ENCODE measurements around the gene ARTN.
A peak's percentile ranks its signal among the peaks of the same experiment; 100 is the strongest.

ARTN gene

DNA sequence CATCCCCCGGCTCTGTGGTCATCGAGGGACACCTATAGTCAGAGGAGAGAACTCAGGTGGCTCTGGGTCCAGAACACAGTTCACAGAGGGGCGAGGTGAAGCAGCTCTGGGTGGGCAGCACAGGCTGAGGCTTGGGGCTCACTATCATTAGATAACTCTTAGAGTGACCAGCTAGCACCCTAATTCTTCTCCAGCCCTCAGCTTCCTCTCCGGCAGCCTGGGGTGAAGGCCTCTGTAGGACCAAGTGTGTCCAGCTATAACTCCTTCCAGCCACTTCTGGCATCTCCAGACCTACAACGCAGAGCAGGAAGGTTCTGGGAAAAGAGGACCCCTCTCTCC lies 1.4 kb downstream of the ARTN start:
- TF ChIP-seq, protein P1, sequence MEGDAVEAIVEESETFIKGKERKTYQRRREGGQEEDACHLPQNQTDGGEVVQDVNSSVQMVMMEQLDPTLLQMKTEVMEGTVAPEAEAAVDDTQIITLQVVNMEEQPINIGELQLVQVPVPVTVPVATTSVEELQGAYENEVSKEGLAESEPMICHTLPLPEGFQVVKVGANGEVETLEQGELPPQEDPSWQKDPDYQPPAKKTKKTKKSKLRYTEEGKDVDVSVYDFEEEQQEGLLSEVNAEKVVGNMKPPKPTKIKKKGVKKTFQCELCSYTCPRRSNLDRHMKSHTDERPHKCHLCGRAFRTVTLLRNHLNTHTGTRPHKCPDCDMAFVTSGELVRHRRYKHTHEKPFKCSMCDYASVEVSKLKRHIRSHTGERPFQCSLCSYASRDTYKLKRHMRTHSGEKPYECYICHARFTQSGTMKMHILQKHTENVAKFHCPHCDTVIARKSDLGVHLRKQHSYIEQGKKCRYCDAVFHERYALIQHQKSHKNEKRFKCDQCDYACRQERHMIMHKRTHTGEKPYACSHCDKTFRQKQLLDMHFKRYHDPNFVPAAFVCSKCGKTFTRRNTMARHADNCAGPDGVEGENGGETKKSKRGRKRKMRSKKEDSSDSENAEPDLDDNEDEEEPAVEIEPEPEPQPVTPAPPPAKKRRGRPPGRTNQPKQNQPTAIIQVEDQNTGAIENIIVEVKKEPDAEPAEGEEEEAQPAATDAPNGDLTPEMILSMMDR (IDR thresholded peaks at IDR 0.05): peak; percentile 3
- peaks cover 70% of the 10 kb centered on the region for H3K27me3 Mint-ChIP-seq (ENCODE audit: low read depth, poor library complexity)
- peaks cover 16% of the 10 kb centered on the region for H3K4me1 Mint-ChIP-seq
- no peaks in the 10 kb centered on the region for H3K36me3 Mint-ChIP-seq (ENCODE audit: low read depth)
- no peaks in the 10 kb centered on the region for H3K9me3 Mint-ChIP-seq
- DNase-seq: no peak
- H3K4me3 Mint-ChIP-seq: peak overlapping the region; percentile 58
- no peak overlapping the region for H3K27ac Mint-ChIP-seq

DNA sequence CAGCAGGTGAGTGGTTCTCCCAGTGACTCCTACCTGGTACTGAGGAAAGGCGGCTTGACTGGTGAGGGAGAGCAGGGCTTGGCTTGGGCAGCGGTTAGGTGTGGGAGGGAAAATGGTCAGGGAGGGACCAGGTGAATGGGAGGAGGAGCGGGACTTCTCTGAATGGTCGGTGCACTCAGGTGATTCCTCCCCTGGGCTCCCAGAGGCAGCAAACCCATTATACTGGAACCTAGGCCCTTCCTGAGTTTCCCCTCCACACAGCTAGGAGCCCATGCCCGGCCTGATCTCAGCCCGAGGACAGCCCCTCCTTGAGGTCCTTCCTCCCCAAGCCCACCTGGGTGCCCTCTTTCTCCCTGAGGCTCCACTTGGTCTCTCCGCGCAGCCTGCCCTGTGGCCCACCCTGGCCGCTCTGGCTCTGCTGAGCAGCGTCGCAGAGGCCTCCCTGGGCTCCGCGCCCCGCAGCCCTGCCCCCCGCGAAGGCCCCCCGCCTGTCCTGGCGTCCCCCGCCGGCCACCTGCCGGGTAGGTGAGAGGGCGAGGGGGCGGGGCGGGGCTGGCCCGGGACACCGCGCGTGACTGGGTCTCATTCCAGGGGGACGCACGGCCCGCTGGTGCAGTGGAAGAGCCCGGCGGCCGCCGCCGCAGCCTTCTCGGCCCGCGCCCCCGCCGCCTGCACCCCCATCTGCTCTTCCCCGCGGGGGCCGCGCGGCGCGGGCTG lies 2.3 kb downstream of the ARTN start:
- peaks cover 74% of the 10 kb centered on the region for H3K27me3 Mint-ChIP-seq (ENCODE audit: low read depth, poor library complexity)
- peak; percentile 63 for DNase-seq
- TF ChIP-seq, protein P1 (IDR thresholded peaks at IDR 0.05): no peak
- no peak overlapping the region for H3K27ac Mint-ChIP-seq
- no peaks in the 10 kb centered on the region for H3K36me3 Mint-ChIP-seq (ENCODE audit: low read depth)
- H3K4me1 Mint-ChIP-seq: peaks cover 16% of the 10 kb centered on the region
- peak overlapping the region; percentile 58 for H3K4me3 Mint-ChIP-seq
- no peaks in the 10 kb centered on the region for H3K9me3 Mint-ChIP-seq

DNA sequence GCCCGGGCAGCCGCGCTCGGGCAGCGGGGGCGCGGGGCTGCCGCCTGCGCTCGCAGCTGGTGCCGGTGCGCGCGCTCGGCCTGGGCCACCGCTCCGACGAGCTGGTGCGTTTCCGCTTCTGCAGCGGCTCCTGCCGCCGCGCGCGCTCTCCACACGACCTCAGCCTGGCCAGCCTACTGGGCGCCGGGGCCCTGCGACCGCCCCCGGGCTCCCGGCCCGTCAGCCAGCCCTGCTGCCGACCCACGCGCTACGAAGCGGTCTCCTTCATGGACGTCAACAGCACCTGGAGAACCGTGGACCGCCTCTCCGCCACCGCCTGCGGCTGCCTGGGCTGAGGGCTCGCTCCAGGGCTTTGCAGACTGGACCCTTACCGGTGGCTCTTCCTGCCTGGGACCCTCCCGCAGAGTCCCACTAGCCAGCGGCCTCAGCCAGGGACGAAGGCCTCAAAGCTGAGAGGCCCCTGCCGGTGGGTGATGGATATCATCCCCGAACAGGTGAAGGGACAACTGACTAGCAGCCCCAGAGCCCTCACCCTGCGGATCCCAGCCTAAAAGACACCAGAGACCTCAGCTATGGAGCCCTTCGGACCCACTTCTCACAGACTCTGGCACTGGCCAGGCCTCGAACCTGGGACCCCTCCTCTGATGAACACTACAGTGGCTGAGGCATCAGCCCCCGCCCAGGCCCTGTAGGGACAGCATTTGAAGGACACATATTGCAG lies 3.0 kb downstream of the ARTN start:
- no peaks in the 10 kb centered on the region for H3K36me3 Mint-ChIP-seq (ENCODE audit: low read depth)
- peak; percentile 70 for DNase-seq
- TF ChIP-seq, protein P1 (IDR thresholded peaks at IDR 0.05): no peak
- peak overlapping the region; percentile 77 for H3K4me3 Mint-ChIP-seq
- no peaks in the 10 kb centered on the region for H3K9me3 Mint-ChIP-seq
- peaks cover 16% of the 10 kb centered on the region for H3K4me1 Mint-ChIP-seq
- no peak overlapping the region for H3K27ac Mint-ChIP-seq
- H3K27me3 Mint-ChIP-seq (ENCODE audit: low read depth, poor library complexity): peaks cover 74% of the 10 kb centered on the region

DNA sequence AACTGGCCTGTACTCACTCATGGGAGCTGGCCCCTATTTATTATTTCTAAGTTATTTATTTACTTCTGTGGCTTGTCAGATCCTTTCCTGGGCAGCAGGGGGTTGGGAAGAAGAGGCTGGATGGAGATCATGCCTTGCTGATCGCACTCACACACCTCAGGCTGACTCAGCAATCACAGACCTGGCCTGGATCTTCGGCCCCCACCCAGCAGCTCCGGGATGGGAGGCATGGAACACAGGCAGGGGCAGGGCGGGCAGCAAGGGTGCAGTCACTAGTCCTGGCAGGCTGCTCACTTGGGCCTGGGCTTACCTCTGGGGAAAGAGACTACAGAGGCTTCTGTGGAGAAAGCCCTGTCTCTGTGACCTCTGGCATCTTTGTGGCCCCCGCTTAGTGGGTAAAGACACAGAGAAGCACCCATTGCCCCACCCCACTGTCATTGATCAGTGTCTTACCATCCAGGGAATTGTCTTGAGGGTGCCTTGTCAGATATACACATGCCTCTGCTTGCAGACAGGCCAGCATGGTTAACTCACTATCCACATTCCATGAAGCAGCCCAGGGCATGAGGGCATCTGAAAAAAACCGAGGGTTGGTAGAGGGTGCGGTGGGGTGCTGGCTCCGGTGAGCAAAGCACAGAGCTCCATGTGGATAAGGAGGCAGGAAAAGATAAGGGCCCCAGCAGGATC lies 3.7 kb downstream of the ARTN start:
- peaks cover 75% of the 10 kb centered on the region for H3K27me3 Mint-ChIP-seq (ENCODE audit: low read depth, poor library complexity)
- H3K27ac Mint-ChIP-seq: no peak overlapping the region
- no peaks in the 10 kb centered on the region for H3K9me3 Mint-ChIP-seq
- H3K36me3 Mint-ChIP-seq (ENCODE audit: low read depth): no peaks in the 10 kb centered on the region
- no peak for DNase-seq
- peaks cover 16% of the 10 kb centered on the region for H3K4me1 Mint-ChIP-seq
- TF ChIP-seq, protein P1 (IDR thresholded peaks at IDR 0.05): no peak
- peak overlapping the region; percentile 34 for H3K4me3 Mint-ChIP-seq

DNA sequence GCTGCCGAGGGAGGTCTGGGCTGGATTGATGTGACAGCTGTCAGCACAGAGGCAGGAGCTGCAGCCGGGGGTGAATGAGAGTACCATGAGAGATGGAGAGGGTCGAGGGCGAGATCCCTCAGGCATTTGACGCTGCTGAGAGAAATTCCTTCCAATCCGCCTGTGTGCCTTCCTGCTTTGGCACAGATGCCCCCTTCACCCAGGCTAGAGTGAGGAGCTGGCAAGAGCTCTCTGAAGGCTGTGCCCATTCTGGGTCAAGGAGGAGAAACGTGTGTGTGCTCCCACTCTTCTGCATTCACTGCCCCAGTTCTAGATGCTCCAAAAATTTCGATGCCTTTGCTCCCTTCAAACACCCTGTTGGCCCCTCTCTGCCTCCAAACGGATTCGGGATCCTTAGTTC lies 4.8 kb downstream of the ARTN start:
- H3K27me3 Mint-ChIP-seq (ENCODE audit: low read depth, poor library complexity): peaks cover 69% of the 10 kb centered on the region
- no peak overlapping the region for H3K27ac Mint-ChIP-seq
- H3K4me1 Mint-ChIP-seq: peaks cover 6% of the 10 kb centered on the region
- H3K36me3 Mint-ChIP-seq (ENCODE audit: low read depth): no peaks in the 10 kb centered on the region
- TF ChIP-seq, protein P1 (IDR thresholded peaks at IDR 0.05): no peak
- no peak for DNase-seq
- H3K4me3 Mint-ChIP-seq: no peak overlapping the region
- H3K9me3 Mint-ChIP-seq: no peaks in the 10 kb centered on the region

Data from nephron progenitor cell (in vitro differentiated cells).